HG03378 (cell line): ENCODE data around the gene NINL.

Source experiments
- ATAC-seq: cut with Tn5 transposase; IDR thresholded peaks from one replicate; pipeline ENCODE4 v1.9.1; 2021; ENCODE audit warnings: mild to moderate bottlenecking, moderate library complexity; ENCODE audit not compliant: unreplicated experiment

Gene NINL

GRCh38 chr20:25468126-25469075 is 116.9 kb downstream of the NINL start:
- ATAC-seq: no peak

- no peak for ATAC-seq
These were observed 117.9 kb downstream of the NINL start for GRCh38 chr20:25467441-25467840.

GRCh38 chr20:25466846-25467245 is 118.5 kb downstream of the NINL start:
- no peak for ATAC-seq

- ATAC-seq: no peak
These were observed 119.8 kb downstream of the NINL start for GRCh38 chr20:25465243-25466135.

- no peak for ATAC-seq
These were observed 120.7 kb downstream of the NINL start for GRCh38 chr20:25464501-25465242.

- no peak for ATAC-seq
These were observed 123.4 kb downstream of the NINL start for GRCh38 chr20:25461786-25462545.

- ATAC-seq: no peak
These were observed 124.1 kb downstream of the NINL start for GRCh38 chr20:25461281-25461650.

GRCh38 chr20:25460566-25461280 is 124.6 kb downstream of the NINL start:
- ATAC-seq: no peak

GRCh38 chr20:25459916-25460535 is 125.3 kb downstream of the NINL start:
- ATAC-seq: no peak

- no peak for ATAC-seq
These were observed 126.1 kb downstream of the NINL start for GRCh38 chr20:25459111-25459830.

- ATAC-seq: no peak
These were observed 127.2 kb downstream of the NINL start for GRCh38 chr20:25457886-25458680.

GRCh38 chr20:25454153-25454900 is 131.0 kb downstream of the NINL start:
- ATAC-seq: no peak

- no peak for ATAC-seq
These were observed 132.1 kb downstream of the NINL start for GRCh38 chr20:25453035-25453810.

GRCh38 chr20:25452333-25452732 is 133.0 kb downstream of the NINL start:
- no peak for ATAC-seq

- no peak for ATAC-seq
These were observed 137.7 kb downstream of the NINL start for GRCh38 chr20:25447671-25448070.

- ATAC-seq: no peak
These were observed 140.8 kb downstream of the NINL start for GRCh38 chr20:25444556-25444955.
